Measurements from ENCODE around the gene DNER. TPM values are rescaled to one million over a fixed set of nuclear protein-coding genes. Genes with fewer than 3 reads are reported as not detected.
"Not testable (repeated sequence)": the region's sequence is repeated elsewhere in the genome, so short reads cannot be mapped to it uniquely, and the experiment has no call there.

DNER gene
- total RNA-seq, 1 experiment from 2014 or later: not detected

DNA sequence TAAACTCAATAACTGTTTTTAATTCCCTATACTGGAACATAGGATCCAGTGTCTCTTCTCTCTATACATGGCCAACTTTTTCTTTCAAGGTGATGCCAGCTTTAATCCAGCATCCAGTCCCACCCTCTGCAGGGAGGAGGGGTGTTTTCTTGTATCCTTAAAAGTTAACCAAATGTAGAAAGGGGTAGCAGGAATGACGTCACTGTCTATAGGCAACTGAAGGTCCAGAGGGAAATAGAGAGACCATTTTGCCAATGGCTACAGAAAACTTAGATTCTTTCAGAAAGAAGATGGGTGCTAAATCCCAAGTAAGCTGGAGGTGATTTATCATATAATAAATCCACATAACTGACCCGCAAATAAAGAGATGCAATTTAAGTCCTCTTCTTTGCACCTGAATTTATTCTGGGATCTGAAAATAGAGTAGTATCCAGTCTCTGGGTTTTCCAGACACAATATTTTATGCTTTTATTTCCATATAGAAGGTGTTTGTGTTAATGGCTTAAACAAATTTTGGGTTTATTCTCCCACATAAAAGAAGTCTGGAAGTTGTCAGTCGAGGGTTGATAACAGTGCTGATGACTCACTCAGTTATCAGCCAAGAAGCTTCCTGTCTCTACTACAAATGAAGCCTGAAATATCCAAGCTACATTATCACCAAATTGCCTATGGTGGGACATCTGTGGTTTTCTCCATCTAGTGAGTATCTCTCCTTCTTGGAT lies 5.7 kb upstream of the DNER start:
- in situ Hi-C loops (cut with HindIII; ENCODE audit: low sequenced_read_pairs): no loop called here
- no peak for DNase-seq (ENCODE audit: low spot score)

DNA sequence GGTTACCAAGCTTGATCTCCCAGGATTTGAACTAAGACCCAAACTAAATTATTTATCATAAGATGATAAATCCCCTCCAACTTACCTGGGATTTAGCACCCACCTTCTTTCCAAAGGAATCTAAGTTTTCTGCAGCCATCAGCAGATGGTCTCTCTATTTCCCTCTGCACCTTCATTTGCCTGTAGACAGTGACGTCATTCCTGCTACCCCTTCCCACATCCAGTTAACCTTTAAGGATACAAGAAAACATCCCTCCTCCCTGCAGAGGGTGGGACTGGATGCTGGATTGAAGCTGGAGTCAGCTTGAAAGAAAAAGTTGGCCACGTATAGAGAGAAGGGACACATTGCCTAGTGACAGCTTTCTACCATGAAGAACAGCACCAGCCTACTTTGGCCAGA lies 3.7 kb upstream of the DNER start:
- DNase-seq (ENCODE audit: low spot score): no peak
- in situ Hi-C loops (cut with HindIII; ENCODE audit: low sequenced_read_pairs): no loop called here

DNA sequence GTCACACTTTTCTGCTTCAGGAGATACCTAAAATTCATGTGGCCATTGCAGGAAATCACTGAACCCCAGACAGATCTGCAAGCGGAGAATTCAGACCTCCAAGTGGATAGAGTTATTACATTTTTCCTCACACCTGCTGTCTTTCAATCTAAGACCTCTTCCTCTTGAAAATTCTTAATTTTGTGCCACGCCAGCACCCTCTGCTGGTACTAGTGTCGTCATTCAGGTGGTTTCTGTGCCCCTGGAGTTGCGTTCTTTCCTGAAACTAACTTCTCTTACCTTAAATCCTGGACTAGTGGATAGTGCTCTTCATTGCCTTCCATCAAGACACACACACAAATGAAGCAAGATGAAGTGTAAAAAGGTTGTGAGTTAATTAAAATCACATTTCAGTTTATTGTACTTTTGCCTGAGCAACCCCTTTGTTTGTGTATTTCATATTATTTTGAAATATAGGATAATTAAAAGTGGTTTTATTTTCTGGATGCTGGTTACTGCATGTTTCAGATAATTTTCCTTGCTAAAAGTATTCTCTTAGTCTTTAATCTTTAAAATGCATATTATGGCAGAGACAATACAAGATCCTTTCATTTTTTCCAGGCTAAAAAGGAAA lies 1.6 kb upstream of the DNER start:
- DNase-seq (ENCODE audit: low spot score): peak; percentile 87
- in situ Hi-C loops (cut with HindIII; ENCODE audit: low sequenced_read_pairs): no loop called here

DNA sequence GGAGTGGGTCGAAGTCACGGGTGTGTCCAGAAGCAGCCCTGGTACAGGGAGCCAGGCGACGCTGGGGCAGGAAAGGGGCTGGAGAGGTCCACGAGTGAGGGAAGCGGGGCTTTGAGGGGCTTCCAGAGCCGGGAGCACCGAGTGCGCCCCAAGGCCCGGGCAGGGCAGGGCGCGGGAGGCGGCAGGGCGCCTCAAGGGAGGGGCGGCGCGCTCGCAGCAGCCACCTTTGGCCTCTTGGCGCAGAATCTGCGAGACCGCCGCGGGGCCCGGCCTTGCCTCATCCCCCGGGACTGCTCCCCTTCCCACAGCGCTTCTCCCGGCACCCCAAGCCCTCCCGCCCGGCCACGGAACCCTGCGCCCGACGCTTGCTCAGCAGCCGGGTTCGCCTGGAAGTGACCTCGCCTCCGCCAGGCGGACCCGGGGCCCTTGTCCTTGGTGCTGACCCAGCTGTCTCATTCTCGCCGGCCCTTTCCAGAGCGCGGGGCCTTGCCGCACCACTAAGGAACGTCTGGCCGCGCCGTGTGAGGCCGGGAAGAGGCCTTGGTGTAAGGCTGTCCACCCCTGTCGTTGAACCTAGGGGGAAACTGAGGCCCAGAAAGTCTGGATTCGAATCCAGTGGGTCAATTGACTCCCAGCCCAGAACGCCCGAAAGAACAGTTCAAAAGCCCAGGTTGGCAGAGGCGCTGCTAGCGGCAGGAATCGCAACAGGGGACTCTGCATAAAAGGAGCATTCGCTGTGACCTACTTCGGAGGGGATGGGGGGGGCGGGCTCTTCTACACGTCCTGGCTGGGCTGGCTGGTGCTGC lies 584 bp upstream of the DNER start:
- in situ Hi-C loops (cut with HindIII; ENCODE audit: low sequenced_read_pairs): no loop called here
- peak; percentile 79 for DNase-seq (ENCODE audit: low spot score)

DNA sequence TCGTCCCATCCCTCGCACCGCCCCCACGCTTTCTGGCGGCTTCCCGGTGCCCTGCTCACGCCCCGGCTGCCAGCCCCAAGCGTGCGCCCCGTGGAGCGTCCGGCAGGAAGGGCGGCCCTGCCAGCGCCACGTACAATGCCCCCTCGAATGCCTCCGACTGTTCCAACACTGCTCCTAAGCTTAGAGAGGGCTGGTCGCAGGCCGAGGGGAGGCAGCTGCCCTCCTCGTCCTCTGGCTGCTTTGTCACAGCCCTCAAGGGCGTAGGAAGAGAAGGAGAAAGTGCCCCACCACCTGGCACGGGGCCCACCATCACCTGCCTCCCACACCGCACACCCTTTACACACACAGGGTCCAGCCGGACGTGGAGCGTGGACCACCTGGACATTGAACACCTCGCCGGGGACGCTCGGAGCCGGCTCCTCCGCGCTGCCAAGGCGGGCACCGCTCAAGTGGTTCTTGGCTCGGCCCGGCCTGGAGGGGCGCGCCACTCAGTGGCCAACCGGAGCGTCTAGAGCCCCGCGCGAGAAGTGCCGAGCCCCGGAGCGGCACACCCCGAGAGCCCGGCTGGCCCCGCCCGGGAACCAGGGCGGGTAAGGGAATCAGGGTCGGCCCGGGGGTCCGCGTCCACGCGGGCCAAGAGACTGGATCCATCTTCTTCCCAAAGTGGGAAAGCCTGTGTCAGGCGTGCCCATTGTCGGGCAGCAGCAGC lies 830 bp downstream of the DNER start:
- in situ Hi-C loops (cut with HindIII; ENCODE audit: low sequenced_read_pairs): no loop called here
- DNase-seq (ENCODE audit: low spot score): peak; percentile 61

DNA sequence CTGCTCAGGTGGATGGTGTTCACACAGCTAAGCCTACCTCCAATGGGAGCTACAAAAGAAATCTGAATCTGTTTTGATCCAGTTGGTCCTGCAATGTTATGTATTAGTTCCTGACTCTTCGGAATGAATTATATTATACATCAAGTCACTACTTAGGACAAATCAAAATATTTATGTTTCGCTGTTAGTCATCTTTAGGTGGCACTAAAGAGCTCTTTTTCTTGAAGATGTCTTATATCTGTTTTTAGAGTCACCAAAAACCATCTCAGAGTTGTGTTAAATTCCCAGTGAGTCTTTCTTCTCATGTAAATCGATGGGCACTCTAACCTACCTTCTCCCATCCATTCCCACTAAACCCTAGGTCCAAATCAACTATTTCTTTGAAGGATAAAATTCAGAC lies 2.2 kb downstream of the DNER start:
- in situ Hi-C loops (cut with HindIII; ENCODE audit: low sequenced_read_pairs): no loop called here
- DNase-seq (ENCODE audit: low spot score): peak; percentile 24

DNA sequence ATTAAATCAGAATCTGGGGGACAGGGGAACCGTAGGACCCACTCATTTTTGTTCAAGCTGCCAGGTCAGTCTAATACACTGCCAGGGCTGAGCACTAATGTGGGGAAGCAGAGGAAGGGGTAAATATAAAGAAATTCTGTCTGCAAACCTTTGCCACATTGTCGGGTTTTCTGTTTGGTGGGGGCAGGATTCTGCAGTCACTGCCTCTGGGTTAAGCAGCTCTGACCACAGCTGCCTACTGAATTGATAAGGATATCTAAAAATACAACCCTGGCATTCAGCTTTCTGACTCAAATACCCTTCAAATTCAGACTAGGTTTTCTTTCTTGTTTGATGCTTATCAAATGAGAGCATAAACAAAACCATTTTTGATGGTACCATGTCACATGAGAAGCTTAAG lies 6.0 kb downstream of the DNER start:
- in situ Hi-C loops (cut with HindIII; ENCODE audit: low sequenced_read_pairs): no loop called here
- no peak for DNase-seq (ENCODE audit: low spot score)

DNA sequence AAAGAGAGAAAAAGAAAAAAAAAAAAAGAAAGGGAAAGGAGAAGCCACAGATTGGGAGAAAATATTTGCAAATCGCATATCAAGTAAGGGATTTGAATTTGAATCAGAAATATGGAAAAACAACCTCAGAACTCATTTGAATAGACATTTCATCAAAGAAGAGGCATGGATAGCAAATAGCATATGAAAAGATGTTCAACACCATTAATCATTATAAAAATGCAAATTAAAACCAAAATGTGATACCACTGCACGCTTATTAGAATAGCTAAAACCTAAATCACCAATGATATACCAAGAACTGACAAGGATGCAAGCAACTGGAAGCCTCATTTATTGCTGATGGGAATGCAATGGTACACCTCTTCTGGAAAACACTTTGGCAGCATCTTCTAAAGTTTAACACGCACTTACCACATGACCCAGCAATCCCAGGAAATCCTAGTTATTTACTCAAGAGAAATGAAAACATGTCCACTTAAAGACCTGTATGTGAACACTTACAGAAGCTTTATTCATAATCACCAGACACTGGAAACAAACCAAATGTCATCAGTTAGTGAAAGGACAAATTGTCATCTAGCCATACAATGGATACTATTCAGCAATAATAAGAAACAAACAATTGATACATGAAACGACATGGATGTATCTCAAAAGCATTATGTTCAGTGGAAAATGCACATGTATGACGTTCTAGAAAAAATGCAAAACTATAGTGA lies 10.3 kb downstream of the DNER start:
- DNase-seq (ENCODE audit: low spot score): no peak
- in situ Hi-C loops (cut with HindIII; ENCODE audit: low sequenced_read_pairs): no loop called here

DNA sequence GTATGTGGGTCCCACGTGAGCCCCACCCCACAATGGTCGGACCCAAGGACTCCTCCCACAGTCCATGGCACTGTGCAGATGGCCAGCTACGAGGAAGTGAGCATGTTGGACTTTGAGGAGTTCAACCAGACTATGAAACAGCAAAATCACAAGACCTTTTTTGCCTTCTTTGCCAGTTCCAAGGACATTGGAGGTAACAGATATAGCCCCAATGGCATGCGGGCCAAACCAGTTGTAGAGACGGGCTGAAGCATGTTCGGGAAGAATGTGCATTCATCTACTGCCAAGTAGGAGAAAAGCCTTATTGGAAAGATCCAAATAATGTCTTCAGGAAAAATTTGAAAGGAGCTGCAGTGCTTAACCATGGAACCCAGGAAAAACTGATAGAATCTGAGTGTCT lies 12.6 kb downstream of the DNER start:
- no peak for DNase-seq (ENCODE audit: low spot score)
- in situ Hi-C loops (cut with HindIII; ENCODE audit: low sequenced_read_pairs): no loop called here

DNA sequence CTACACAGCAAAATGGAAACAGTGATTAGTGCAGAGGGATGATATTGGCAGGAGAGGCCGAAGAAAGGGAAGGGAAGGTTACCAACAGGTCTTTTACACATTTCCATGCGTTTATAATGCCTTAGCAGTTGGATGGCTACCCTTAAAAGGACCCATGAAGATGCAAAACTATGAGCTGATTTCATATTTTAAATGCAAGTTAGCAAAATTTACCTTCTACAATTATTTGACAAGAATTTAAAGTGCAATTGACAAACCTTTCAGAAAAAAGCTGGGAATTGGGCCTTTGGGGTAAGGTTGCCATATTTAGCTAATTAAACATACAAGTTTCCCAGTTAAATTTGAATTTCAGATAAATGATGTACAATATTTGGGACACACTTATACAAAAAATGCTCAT lies 13.3 kb downstream of the DNER start:
- in situ Hi-C loops (cut with HindIII; ENCODE audit: low sequenced_read_pairs): no loop called here
- DNase-seq (ENCODE audit: low spot score): no peak

DNA sequence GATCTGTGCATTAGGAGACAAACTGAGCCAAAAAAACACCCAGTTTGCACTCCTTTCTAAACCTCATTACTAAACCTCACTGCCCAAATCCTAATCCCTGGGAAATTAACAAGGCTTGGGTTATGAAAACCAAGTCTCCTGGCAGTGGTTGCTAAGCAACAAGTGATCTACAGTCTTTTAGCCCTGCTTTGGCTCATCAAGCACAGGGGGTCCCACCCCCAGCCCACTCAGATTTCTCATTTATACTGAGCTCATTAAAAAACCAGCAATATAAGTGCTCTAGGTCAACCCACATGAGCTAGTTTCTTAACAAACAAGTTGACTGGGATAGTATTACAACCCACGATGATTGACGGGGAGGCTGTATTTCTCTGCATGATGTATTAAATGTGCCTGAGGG lies 18.4 kb downstream of the DNER start:
- in situ Hi-C loops (cut with HindIII; ENCODE audit: low sequenced_read_pairs): no loop called here
- DNase-seq (ENCODE audit: low spot score): no peak

DNA sequence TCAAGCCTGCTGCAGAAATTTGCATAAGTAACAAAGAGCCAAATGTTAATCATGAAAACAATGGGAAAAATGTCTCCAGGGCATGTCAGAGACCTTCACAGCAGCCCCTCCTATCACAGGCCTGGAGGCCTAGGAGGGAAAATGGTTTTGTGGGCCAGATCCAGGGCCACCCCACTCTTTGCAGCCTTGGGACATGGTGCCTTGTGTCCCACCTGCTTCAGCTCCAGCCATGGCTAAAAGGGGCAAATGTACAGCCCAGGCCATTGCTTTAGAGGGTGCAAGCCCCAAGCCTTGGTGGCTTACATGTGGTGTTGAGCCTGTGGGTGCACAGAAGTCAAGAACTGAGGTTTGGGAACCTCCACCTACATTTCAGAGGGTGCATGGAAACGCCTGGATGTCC lies 20.5 kb downstream of the DNER start:
- DNase-seq (ENCODE audit: low spot score); in situ Hi-C loops (cut with HindIII; ENCODE audit: low sequenced_read_pairs): not testable (repeated sequence)

DNA sequence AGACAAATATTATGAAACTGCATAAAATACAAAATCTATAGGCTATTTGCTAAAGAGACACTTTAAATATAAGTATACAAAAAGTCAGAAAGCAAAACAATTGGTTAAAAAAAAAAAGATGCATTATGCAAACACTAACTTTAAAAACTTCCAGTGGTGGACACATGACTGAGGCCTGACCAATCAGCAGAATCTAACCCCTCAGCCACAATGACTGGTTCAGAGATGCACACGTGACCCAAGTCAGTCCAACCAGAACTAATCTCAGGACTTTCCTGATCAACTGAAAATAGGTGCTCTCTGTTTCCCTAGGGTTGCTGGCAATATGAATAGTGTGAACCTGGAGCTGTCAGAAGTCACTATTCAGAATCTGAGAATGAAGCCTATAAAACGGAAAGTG lies 22.7 kb downstream of the DNER start:
- no peak for DNase-seq (ENCODE audit: low spot score)
- in situ Hi-C loops (cut with HindIII; ENCODE audit: low sequenced_read_pairs): no loop called here

DNA sequence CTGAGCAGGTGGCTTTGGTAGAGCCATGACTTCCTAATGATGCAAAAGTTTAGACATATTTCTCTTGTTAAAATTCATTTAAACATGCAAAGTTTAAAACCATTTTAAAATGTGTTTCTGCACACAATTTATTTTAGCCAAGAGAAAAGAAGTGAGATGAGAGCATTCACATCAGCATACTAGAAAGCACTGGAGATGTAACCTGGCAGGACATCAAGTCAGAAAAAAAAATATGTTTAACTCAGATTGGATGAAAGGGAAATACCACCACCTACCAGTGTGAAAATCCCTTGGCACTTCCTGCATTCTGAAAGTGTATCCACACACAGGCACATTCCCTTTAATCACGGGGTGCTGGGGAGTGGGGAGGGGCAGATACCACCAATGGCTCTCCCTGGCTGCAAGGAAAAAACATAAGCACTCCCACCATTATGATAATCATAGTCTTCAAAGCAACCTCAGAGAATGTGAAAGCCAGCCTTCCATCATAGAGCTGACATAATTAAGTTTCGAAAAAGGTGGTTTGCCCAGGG lies 25.0 kb downstream of the DNER start:
- no peak for DNase-seq (ENCODE audit: low spot score)
- in situ Hi-C loops (cut with HindIII; ENCODE audit: low sequenced_read_pairs): no loop called here

DNA sequence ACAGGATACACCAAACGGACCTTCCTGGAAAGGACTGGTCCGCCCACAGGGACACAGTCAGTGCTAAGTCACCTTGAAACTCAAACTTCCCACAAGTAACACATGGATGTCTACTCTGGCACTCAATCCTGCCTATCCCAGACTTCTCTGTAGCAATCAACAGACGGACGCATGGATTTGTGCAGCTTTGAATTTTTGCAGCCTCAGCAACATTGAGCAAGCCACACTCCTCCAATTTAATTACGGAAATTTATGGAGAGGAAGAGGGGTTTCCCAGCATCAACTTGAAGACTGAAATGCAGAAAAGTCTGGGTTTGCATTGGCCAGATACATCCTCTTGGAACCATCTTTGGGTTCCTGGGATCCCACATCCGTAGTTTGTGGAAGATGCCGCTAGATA lies 26.2 kb downstream of the DNER start:
- no peak for DNase-seq (ENCODE audit: low spot score)
- in situ Hi-C loops (cut with HindIII; ENCODE audit: low sequenced_read_pairs): no loop called here

DNA sequence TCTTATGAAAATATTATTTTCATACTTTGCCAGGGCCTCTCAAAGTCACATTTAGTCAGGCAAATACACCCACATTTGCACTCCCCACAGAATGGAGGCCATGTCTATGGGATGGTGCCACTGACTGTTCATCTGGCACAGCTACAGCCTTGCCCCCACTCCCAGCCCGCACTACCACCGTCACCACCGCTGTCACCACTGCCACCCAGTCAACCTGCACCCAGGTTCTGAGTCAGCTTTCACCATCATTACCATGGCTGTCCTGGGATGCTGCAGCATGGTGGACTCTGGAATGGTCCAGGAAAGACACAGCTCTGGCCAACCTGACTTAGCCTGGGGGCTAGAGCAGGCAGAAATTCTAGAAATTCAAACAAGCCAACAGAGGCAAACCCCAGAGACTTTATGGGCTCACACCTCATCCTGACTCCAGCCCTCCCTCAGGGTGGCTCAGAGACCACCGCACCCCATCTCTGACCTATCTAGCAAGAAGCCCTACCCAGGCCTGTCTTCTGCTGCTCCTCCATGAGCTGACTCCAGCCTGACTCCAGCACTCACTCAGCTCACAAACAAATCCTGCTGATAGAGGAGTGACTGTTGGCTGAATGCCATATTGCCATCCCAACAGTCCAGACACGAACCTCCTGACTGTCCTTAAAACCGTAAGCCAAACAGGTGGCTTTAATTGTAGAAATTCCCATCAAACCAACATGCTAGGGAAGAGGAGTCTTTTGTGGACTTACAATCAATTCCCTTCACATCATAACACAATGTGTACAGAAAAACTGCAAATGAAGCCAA lies 28.0 kb downstream of the DNER start:
- DNase-seq (ENCODE audit: low spot score): peak; percentile 22
- in situ Hi-C loops (cut with HindIII; ENCODE audit: low sequenced_read_pairs): no loop called here

DNA sequence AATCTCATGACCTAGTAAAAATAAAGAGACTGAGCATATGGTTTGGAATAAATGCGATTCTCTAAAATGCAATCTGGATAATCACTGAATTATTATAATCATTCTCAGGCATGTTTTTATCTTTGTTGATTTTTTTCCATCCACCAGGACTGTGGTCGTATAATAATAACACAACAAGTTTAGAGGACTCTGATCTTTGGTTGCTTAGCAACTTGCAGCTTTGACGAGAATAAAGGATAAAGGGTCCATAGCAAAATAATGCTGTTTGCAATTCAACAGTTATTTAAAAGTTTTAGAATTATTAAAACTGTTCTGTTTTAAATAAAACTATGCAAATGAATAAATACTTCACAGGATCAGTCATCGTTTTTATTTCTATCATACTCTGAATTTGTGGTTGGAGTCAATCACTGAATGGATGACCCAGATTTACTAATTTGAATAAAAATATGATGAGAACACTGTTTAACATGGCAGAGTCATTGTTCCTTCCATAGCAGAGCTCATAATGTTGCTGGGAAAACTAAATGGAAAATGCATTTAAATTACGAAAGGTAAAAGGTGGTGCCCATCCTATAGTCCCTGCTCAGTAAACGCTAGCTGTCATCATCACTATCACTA lies 29.3 kb downstream of the DNER start:
- no peak for DNase-seq (ENCODE audit: low spot score)
- in situ Hi-C loops (cut with HindIII; ENCODE audit: low sequenced_read_pairs): no loop called here
